ENCODE data around the gene TBX2. TPM values are rescaled to one million over a fixed set of nuclear protein-coding genes. Genes with fewer than 3 reads are reported as not detected.

Gene TBX2
- total and polyA plus RNA-seq, 2 of the 4 experiments (the other 2 are of a cell fraction): 20.1 to 64.1 TPM

GRCh38 chr17:61406537-61406845 lies 6.8 kb downstream of the TBX2 start:
- peak overlapping the region; percentile 83 for H3K4me2 ChIP-seq (ENCODE audit: low read depth, low read length)
- intact Hi-C loops (cut with micrococcal nuclease): no loop called here
- CTCF ChIA-PET: interaction anchor here (0.8 kb wide), 1 partner anchor 144 kb away, joined by 7 read pairs; no protein-coding TSS in a partner anchor

More at GRCh38 chr17:61406537-61406845, 6.8 kb downstream of the TBX2 start:
- Histone ChIP-seq H3K4ac (ENCODE audit: low read depth, low read length) (peak overlapping the region; percentile 91), H2BK15ac (ENCODE audit: low read depth, low read length) (peak overlapping the region; percentile 78; the same call in 1 of the 3 replicates), H2AK9ac (replicated peaks; ENCODE audit: low read depth, low read length, poor library complexity) (peak overlapping the region; percentile 93), H3K23ac (ENCODE audit: low read depth, low read length) (peak overlapping the region; percentile 99), H2AK5ac (ENCODE audit: low read depth, low read length) (peak overlapping the region; percentile 68), H3K56ac (ENCODE audit: extremely low read depth, insufficient read depth, low read length) (peak overlapping the region; percentile 78; the same call in 1 of the 2 replicates), H4K5ac (ENCODE audit: low read depth, low read length) (peak overlapping the region; percentile 93), H3K4me1 (ENCODE audit: control insufficient read depth, insufficient read depth, low read length) (peaks cover 35% of the 10 kb centered on the region), H2BK5ac (ENCODE audit: low read depth, low read length, poor library complexity, severe bottlenecking) (peak overlapping the region; percentile 91), H3K4me3 (ENCODE audit: insufficient read depth, low read depth, low read length) (peak overlapping the region; percentile 98), H3K9ac (ENCODE audit: low read depth, low read length) (peak overlapping the region; percentile 100), H4K91ac (ENCODE audit: insufficient read depth, low read depth, low read length) (peak overlapping the region; percentile 79), H3K27me3 (ENCODE audit: control insufficient read depth, insufficient read depth, low read length) (no peaks in the 10 kb centered on the region), H4K20me1 (ENCODE audit: insufficient read depth, low read length) (peaks cover 60% of the 10 kb centered on the region), H4K8ac (ENCODE audit: low read depth in 2 of 2, low read length in 2 of 2) (peak overlapping the region; percentile 45 to 81), H2AFZ (replicated peaks; ENCODE audit: low read length, poor library complexity) (no peak overlapping the region), H3K36me3 (ENCODE audit: control insufficient read depth, insufficient read depth, low read length) (peaks cover 73% of the 10 kb centered on the region), H3K79me1 (ENCODE audit: low read depth in 1 of 2, low read length in 2 of 2) (peaks cover 0 to 9% of the 10 kb centered on the region in 2 experiments; a peak in 2 of 4 replicates), H3K9me3 (ENCODE audit: control insufficient read depth, insufficient read depth, low read length) (no peaks in the 10 kb centered on the region), H2BK20ac (ENCODE audit: low read depth, low read length) (peak overlapping the region; percentile 22; the same call in 1 of the 2 replicates), H3K9me1 (ENCODE audit: insufficient read depth, low read length) (no peaks in the 10 kb centered on the region), H2BK120ac (ENCODE audit: low read depth, low read length) (peak overlapping the region; percentile 69), H3K27ac (ENCODE audit: insufficient read depth, low read length) (peak overlapping the region; percentile 100), H3K18ac (ENCODE audit: low read depth, low read length) (peak overlapping the region; percentile 87), H3K14ac (replicated peaks; ENCODE audit: low read depth, low read length) (peak overlapping the region; percentile 88)
- WGBS, 2 experiments (ENCODE audit: extremely low coverage in 2 of 2, insufficient read length in 1 of 2): no CpG with 5 or more reads among the region's 1 CpG
- no TSS peak for BruUV-seq (replicated peaks)
- TF ChIP-seq BHLHE40 (IDR thresholded peaks at IDR 0.05; ENCODE audit: low read depth, low read length): no peak
- TF ChIP-seq RFX5 (IDR thresholded peaks at IDR 0.05; ENCODE audit: low read depth, low read length): no peak
- no peak for TF ChIP-seq SMC3 (IDR thresholded peaks at IDR 0.05; ENCODE audit: low read depth, low read length)
- TF ChIP-seq NFE2L2 (IDR thresholded peaks at IDR 0.05; ENCODE audit: low read depth, low read length): no peak
- no peak for TF ChIP-seq RCOR1 (IDR thresholded peaks at IDR 0.05; ENCODE audit: insufficient replicate concordance, low read length)
- TF ChIP-seq POLR2A (IDR thresholded peaks at IDR 0.05; ENCODE audit: low read depth, low read length): no peak
- TF ChIP-seq ELK1 (IDR thresholded peaks at IDR 0.05; ENCODE audit: borderline replicate concordance, low read depth, low read length): no peak
- no peak for TF ChIP-seq MAFK (IDR thresholded peaks at IDR 0.05; ENCODE audit: low read depth, low read length)
- TF ChIP-seq RAD21 (IDR thresholded peaks at IDR 0.05; ENCODE audit: low read length): no peak
- no peak for TF ChIP-seq MXI1 (IDR thresholded peaks at IDR 0.05; ENCODE audit: borderline replicate concordance, low read depth, low read length)
- TF ChIP-seq FOS (IDR thresholded peaks at IDR 0.05; ENCODE audit: low read depth, low read length): no peak
- no peak for TF ChIP-seq CEBPB (IDR thresholded peaks at IDR 0.05; ENCODE audit: low read depth, low read length)
- ATAC-seq (ENCODE audit: low read depth) (no peak), DNase-seq (no peak)
- in situ Hi-C loops (cut with MboI; ENCODE audit: low sequenced_read_pairs): loop anchor here (5.0 kb wide), 1 partner anchor 684 kb away; no protein-coding TSS in a partner anchor
- dilution Hi-C loops (cut with HindIII; ENCODE audit: low sequenced_read_pairs, unreplicated experiment): no loop called here
- POLR2A ChIA-PET (ENCODE audit: unreplicated experiment): interaction anchor here (0.6 to 1.2 kb wide), 3 partner anchors 9 to 405 kb away, joined by 3 to 6 read pairs (median 6); no protein-coding TSS in a partner anchor
